Osteoblast (primary cell): ENCODE data around the gene COL4A2. TPM values are rescaled to one million over a fixed set of nuclear protein-coding genes. Genes with fewer than 3 reads are reported as not detected.

Source experiments
- DNase-seq: peaks from one replicate; pipeline ENCODE4 v3.0.0; 2011; ENCODE audit warnings: low spot score, mixed read lengths; ENCODE audit not compliant: insufficient read length; ENCODE audit errors: missing footprints
- H2AFZ ChIP-seq: 2 replicates; pipeline ENCODE4 v1.6.0; 2011; ENCODE audit warnings: mild to moderate bottlenecking, low read length
- H3K27ac ChIP-seq: 2 replicates; pipeline ENCODE4 v1.5.1; 2011; ENCODE audit warnings: mild to moderate bottlenecking, low read depth, low read length, moderate library complexity
- H3K27me3 ChIP-seq: 2 replicates; pipeline ENCODE4 v1.6.0; 2012; ENCODE audit warnings: mild to moderate bottlenecking, control low read depth, inconsistent platforms, low read length, moderate library complexity; ENCODE audit not compliant: insufficient read depth
- H3K36me3 ChIP-seq: 2 replicates; pipeline ENCODE4 v1.5.1; 2011; ENCODE audit warnings: mild to moderate bottlenecking, low read length, control low read depth, moderate library complexity; ENCODE audit not compliant: insufficient read depth
- H3K4me1 ChIP-seq: 2 replicates; pipeline ENCODE4 v1.5.1; 2011; ENCODE audit warnings: mild to moderate bottlenecking, low read length, control low read depth, moderate library complexity; ENCODE audit not compliant: insufficient read depth
- H3K4me2 ChIP-seq: 2 replicates; pipeline ENCODE4 v1.6.0; 2011; ENCODE audit warnings: mild to moderate bottlenecking, low read length; ENCODE audit not compliant: insufficient read depth
- H3K4me3 ChIP-seq: fragments of 200-600 bp; sonication (generic); 3 replicates; pipeline ENCODE4 v1.5.1; 2012; ENCODE audit warnings: mild to moderate bottlenecking, low read length, inconsistent platforms; ENCODE audit not compliant: insufficient read depth
- H3K79me2 ChIP-seq: 2 replicates; pipeline ENCODE4 v1.6.0; 2012; ENCODE audit warnings: mild to moderate bottlenecking, low read length, control low read depth, inconsistent platforms; ENCODE audit not compliant: insufficient read depth
- H3K9me3 ChIP-seq: 2 replicates; pipeline ENCODE4 v1.5.1; 2011; ENCODE audit warnings: low read depth, low read length, control low read depth
- H4K20me1 ChIP-seq: 2 replicates; pipeline ENCODE4 v1.6.0; 2012; ENCODE audit warnings: mild to moderate bottlenecking, low read length, control low read depth; ENCODE audit not compliant: insufficient read depth
- CTCF ChIP-seq: IDR thresholded peaks from 2 replicates; pipeline ENCODE4 v1.5.1; 2011; ENCODE audit warnings: mild to moderate bottlenecking, low read depth, low read length, moderate library complexity; ENCODE audit errors: extremely low read depth
- total RNA-seq: library from RNA; depleted of rRNA; stranded (reverse); fragments of >200 nt; gene quantifications from 2 replicates; pipeline ENCODE4 v1.2.3, GENCODE V29; 2012

The COL4A2 gene
- total RNA-seq, 1 donor, result 267 TPM

DNA sequence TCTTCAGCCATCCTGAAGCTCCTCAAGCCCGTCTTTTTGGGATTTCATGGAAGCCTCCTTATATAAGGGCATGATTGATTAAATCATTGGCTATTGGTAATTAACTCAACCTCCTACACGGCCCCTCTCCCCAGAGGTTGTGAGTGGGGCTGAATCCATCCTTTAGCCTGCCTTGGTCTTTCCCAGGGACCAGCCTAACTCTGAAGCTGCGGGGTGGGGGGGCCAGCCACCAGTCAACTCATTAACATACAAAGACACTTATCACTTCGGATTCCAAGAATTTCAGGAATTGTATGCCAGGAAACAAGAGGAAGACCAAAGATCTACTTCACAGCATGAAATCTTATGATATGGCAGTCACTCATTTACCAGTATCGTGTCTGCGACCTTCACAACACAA, 10.1 kb upstream of the COL4A2 start:
- DNase-seq, result no peak
- peaks cover 82% of the 10 kb centered on the region for H3K79me2 ChIP-seq
- H3K27me3 ChIP-seq, result no peaks in the 10 kb centered on the region
- H3K36me3 ChIP-seq, result peaks cover 31% of the 10 kb centered on the region
- peaks cover 17% of the 10 kb centered on the region for H3K4me1 ChIP-seq
- H3K4me2 ChIP-seq, result no peak overlapping the region
- H4K20me1 ChIP-seq, result peaks cover 74% of the 10 kb centered on the region
- H2AFZ ChIP-seq, result no peak overlapping the region
- no peak overlapping the region for H3K4me3 ChIP-seq
- H3K27ac ChIP-seq, result no peak overlapping the region
- no peaks in the 10 kb centered on the region for H3K9me3 ChIP-seq
- TF ChIP-seq CTCF, result no peak

DNA sequence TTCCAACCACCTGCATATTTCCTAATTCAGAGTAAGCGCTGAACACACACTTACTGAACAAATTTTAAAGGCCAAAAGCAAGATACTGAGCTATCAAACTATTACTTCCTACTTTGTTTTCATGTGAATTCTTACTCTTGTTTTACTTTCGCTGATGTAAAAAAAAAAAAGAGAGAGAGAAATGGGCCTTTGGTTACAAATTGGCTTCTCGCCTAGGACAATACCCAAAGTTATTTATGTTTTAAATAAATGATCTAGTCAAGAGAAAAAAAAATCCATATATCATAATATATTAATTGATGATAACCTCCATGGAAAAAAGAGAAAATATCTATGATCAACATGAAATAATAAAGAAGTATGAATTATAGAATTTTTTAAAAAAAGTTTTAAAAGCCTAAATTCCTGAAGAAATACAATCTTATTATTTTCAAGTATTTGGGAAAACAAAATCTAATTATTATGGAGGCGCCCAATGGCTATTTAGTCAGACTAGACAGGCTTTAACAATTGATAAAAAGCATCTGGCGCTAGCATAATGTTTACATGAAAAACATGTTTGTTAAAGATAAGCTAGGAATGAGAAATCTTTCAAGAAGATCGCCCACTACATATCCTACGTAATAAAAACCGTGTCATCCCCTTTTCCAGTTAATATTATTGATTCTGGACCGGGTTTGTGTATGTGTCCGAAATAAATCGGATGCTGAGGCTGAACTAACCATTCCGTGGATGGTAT, 9.1 kb upstream of the COL4A2 start:
- H3K4me2 ChIP-seq, result no peak overlapping the region
- H3K9me3 ChIP-seq, result no peaks in the 10 kb centered on the region
- no peaks in the 10 kb centered on the region for H3K27me3 ChIP-seq
- peaks cover 31% of the 10 kb centered on the region for H3K36me3 ChIP-seq
- no peak overlapping the region for H3K27ac ChIP-seq
- H3K4me1 ChIP-seq, result peaks cover 26% of the 10 kb centered on the region
- no peak overlapping the region for H2AFZ ChIP-seq
- H3K79me2 ChIP-seq, result peaks cover 87% of the 10 kb centered on the region
- H3K4me3 ChIP-seq, result no peak overlapping the region
- DNase-seq, result no peak
- no peak for TF ChIP-seq CTCF
- peaks cover 76% of the 10 kb centered on the region for H4K20me1 ChIP-seq

DNA sequence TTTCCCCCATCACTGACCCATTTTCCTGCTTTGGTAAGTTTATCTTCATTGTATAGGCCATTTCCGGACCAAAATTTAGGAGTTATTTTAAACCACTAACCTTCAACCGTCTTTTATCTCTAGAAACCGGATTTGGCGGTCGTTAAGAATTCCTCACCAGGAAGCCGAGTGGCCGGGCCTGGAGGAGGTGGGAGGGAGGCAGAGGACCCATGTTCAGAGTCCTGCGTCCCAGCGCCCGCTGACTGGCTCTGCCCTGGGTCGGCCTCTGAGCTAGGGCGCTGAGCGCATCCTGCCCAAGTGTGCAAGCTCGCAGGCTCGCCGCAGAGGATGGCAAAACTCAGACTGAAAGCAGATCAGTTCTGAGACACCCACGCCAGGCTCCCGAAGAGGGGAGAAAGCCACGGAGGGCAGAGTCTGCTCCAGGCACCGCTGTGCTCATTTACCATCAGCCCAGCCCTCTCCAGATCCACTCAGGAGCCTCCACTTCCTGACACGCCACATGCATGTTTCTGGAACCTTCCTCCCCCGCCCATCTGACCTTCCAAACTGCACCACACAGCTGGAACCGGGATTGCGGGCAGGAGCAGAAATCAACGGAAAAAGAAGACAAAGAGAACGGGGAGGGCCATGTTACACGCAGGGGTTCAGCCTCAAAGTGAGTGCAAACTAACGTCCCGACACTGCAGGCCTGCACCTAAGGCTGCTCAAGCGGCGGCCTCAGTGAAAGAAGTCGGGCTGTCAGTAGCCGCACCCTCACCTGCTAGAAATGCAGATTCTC, 8.4 kb upstream of the COL4A2 start:
- no peak for TF ChIP-seq CTCF
- no peak overlapping the region for H3K27ac ChIP-seq
- peaks cover 36% of the 10 kb centered on the region for H3K36me3 ChIP-seq
- DNase-seq, result no peak
- H3K4me2 ChIP-seq, result no peak overlapping the region
- H3K27me3 ChIP-seq, result no peaks in the 10 kb centered on the region
- H4K20me1 ChIP-seq, result peaks cover 76% of the 10 kb centered on the region
- H3K4me3 ChIP-seq, result no peak overlapping the region
- no peak overlapping the region for H2AFZ ChIP-seq
- H3K9me3 ChIP-seq, result no peaks in the 10 kb centered on the region
- H3K79me2 ChIP-seq, result peaks cover 87% of the 10 kb centered on the region
- H3K4me1 ChIP-seq, result peaks cover 30% of the 10 kb centered on the region

- Histone ChIP-seq H3K27ac (no peak overlapping the region), H3K36me3 (peaks cover 40% of the 10 kb centered on the region), H3K4me2 (no peak overlapping the region), H3K4me1 (peaks cover 37% of the 10 kb centered on the region), H3K9me3 (no peaks in the 10 kb centered on the region), H4K20me1 (peaks cover 77% of the 10 kb centered on the region), H2AFZ (no peak overlapping the region), H3K27me3 (no peaks in the 10 kb centered on the region), H3K79me2 (peaks cover 87% of the 10 kb centered on the region), H3K4me3 (no peak overlapping the region)
- no peak for DNase-seq
- no peak for TF ChIP-seq CTCF
Measured at GRCh38 chr13:110299283-110299840, 7.7 kb upstream of the COL4A2 start.
